Lung (tissue), 13 donors: ENCODE measurements around the gene CTPS1. TPM values are rescaled to one million over a fixed set of nuclear protein-coding genes. Genes with fewer than 3 reads are reported as not detected.

Source experiments
- ATAC-seq: fragments of 200-7000 bp; cut with Tn5 transposase; one replicate; pipeline ENCODE4 v1.9.1; 2020; ENCODE audit warnings: moderate number of reproducible peaks; ENCODE audit not compliant: insufficient read depth, low FRiP score
- DNase-seq, 3 donors: peaks; one replicate each; pipeline ENCODE4 v3.0.0-alpha.2; 2013 to 2017
- H3K27ac ChIP-seq, 2 donors: one replicate each; pipeline ENCODE4 v1.5.1; 2013; ENCODE audit warnings: mild to moderate bottlenecking in 2 of 2, moderate library complexity in 2 of 2, control low read depth in 1 of 2, inconsistent platforms in 1 of 2, low read depth in 1 of 2, low read length in 1 of 2
- H3K27me3 ChIP-seq, 3 donors: one replicate each; pipeline ENCODE4 v1.5.1; 2013; ENCODE audit warnings: low read length in 2 of 3; ENCODE audit not compliant: control insufficient read depth in 3 of 3, insufficient read depth in 3 of 3
- H3K36me3 ChIP-seq, 4 donors: one replicate each; pipeline ENCODE4 v1.5.1; 2013; ENCODE audit warnings: low read length in 4 of 4, mild to moderate bottlenecking in 1 of 4, moderate library complexity in 1 of 4; ENCODE audit not compliant: control insufficient read depth in 4 of 4, insufficient read depth in 4 of 4
- H3K4me1 ChIP-seq, 5 donors: one replicate each; pipeline ENCODE4 v1.5.1; 2013; ENCODE audit warnings: low read length in 5 of 5, mild to moderate bottlenecking in 2 of 5, moderate library complexity in 1 of 5; ENCODE audit not compliant: control insufficient read depth in 5 of 5, insufficient read depth in 5 of 5
- H3K4me3 ChIP-seq: one replicate; pipeline ENCODE4 v1.5.1; 2013; ENCODE audit warnings: mild to moderate bottlenecking, control low read depth, moderate library complexity
- H3K9ac ChIP-seq, 2 donors: one replicate each; pipeline ENCODE4 v1.5.1; 2013; ENCODE audit warnings: low read length in 2 of 2, control low read depth in 1 of 2; ENCODE audit not compliant: insufficient read depth in 1 of 2
- H3K9me3 ChIP-seq, 4 donors: one replicate each; pipeline ENCODE4 v1.5.1; 2013; ENCODE audit warnings: low read length in 3 of 4, mild to moderate bottlenecking in 1 of 4, moderate library complexity in 1 of 4; ENCODE audit not compliant: control insufficient read depth in 4 of 4, insufficient read depth in 3 of 4
- WGBS, 2 donors: extraction: QIAGEN DNeasy Blood & Tissue Kit; methylation state at CpG; one replicate each; pipeline ENCODE4 v1.1.7; 2013; 5-methylcytosine and 5-hydroxymethylcytosine counted together
- polyA plus RNA-seq, 2 donors: library from polyadenylated mRNA; stranded (reverse); fragments of 200-250 nt; gene quantifications; one replicate each; pipeline ENCODE4 v1.2.1, GENCODE V29; 2013
- small RNA-seq: library from RNA; depleted of rRNA; stranded (forward); fragments of <200 nt; gene quantifications from one replicate; pipeline ENCODE3, GENCODE V24; 2014; ENCODE audit warnings: low replicate concordance
- total RNA-seq, 2 donors: library from RNA; depleted of rRNA in 1 of 2; stranded (reverse); fragments of >200 nt in 1 of 2; gene quantifications; one replicate each; pipeline ENCODE4 v1.2.1, GENCODE V29; 2014 to 2021
- TF ChIP-seq, protein P1 (sequence below): IDR thresholded peaks from 2 replicates; pipeline ENCODE4 v1.5.1; 2012; ENCODE audit warnings: mild to moderate bottlenecking; ENCODE audit errors: control extremely low read depth, extremely low read depth
- donor health status: control.
- donor health status: control.
- donor health status: Bipolar disorder and iron deficiency.
- donor health status: healthy.
- donor health status: DM: yes; HTN: yes; CAD: no.

The CTPS1 gene
- total and polyA plus RNA-seq, 4 donors = 10.6 to 26.0 (median 19.5) TPM

- WGBS, 2 donors = 97 to 100% methylated on average over 1 of the region's 1 CpG
- Histone ChIP-seq H3K4me3 (no peak overlapping the region), H3K27me3 (no peaks in the 10 kb centered on the region), H3K36me3 (peaks cover 13 to 29% (median 21%) of the 10 kb centered on the region in 4 donors), H3K27ac (no peak overlapping the region), H3K9me3 (no peaks in the 10 kb centered on the region), H3K9ac (no peak overlapping the region), H3K4me1 (peaks cover 0 to 6% (median 0%) of the 10 kb centered on the region in 5 donors)
- ATAC-seq (no peak), DNase-seq (no peak)
- TF ChIP-seq, protein P1, sequence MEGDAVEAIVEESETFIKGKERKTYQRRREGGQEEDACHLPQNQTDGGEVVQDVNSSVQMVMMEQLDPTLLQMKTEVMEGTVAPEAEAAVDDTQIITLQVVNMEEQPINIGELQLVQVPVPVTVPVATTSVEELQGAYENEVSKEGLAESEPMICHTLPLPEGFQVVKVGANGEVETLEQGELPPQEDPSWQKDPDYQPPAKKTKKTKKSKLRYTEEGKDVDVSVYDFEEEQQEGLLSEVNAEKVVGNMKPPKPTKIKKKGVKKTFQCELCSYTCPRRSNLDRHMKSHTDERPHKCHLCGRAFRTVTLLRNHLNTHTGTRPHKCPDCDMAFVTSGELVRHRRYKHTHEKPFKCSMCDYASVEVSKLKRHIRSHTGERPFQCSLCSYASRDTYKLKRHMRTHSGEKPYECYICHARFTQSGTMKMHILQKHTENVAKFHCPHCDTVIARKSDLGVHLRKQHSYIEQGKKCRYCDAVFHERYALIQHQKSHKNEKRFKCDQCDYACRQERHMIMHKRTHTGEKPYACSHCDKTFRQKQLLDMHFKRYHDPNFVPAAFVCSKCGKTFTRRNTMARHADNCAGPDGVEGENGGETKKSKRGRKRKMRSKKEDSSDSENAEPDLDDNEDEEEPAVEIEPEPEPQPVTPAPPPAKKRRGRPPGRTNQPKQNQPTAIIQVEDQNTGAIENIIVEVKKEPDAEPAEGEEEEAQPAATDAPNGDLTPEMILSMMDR = no peak
Measured at GRCh38 chr1:41051022-41051421, 71.5 kb downstream of the CTPS1 start.

- no peaks in the 10 kb centered on the region for H3K4me1 ChIP-seq
- DNase-seq (peak in 1 of 3 donors; percentile 10), ATAC-seq (no peak)
- H3K4me3 ChIP-seq = no peak overlapping the region
- H3K36me3 ChIP-seq = peaks cover 12 to 16% (median 14%) of the 10 kb centered on the region in 4 donors
- WGBS, 2 donors = 36 to 74% methylated on average over 2 of the region's 2 CpGs
- no peak overlapping the region for H3K9ac ChIP-seq
- TF ChIP-seq, protein P1 = no peak
- no peaks in the 10 kb centered on the region for H3K27me3 ChIP-seq
- no peak overlapping the region for H3K27ac ChIP-seq
- no peaks in the 10 kb centered on the region for H3K9me3 ChIP-seq
Measured at GRCh38 chr1:41053316-41053715, 73.8 kb downstream of the CTPS1 start.

GRCh38 chr1:41056907-41057306, 77.4 kb downstream of the CTPS1 start:
- no peak overlapping the region for H3K27ac ChIP-seq
- ATAC-seq (no peak), DNase-seq (no peak)
- H3K9ac ChIP-seq = no peak overlapping the region
- TF ChIP-seq, protein P1 = no peak
- H3K4me1 ChIP-seq = no peaks in the 10 kb centered on the region
- WGBS, 2 donors = 94 to 97% methylated on average over 5 of the region's 5 CpGs
- H3K27me3 ChIP-seq = no peaks in the 10 kb centered on the region
- H3K4me3 ChIP-seq = no peak overlapping the region
- H3K9me3 ChIP-seq = peaks cover 0 to 6% (median 3%) of the 10 kb centered on the region in 4 donors
- peaks cover 5 to 24% (median 12%) of the 10 kb centered on the region in 4 donors for H3K36me3 ChIP-seq

Small RNAs within 50 kb of the gene (small RNA-seq; reads per million reads assigned to genes)
- gene UBE2V1P8 = not detected

Other genes starting within 250 kb of the CTPS1 start
- under 1 TPM; 0.63 to 0.98 TPM for gene KCNQ4, start 195.9 kb upstream of the CTPS1 start, total RNA-seq
- under 1 TPM; 0.54 to 0.55 TPM for gene KCNQ4, start 195.9 kb upstream of the CTPS1 start, polyA plus RNA-seq
- 10 to 100 TPM in 1 of 2 donors, 1 to 10 TPM in 1; 7.4 to 15.1 TPM for gene CITED4, start 117.3 kb upstream of the CTPS1 start, total RNA-seq
- gene CITED4, start 117.3 kb upstream of the CTPS1 start, polyA plus RNA-seq = 1 to 10 TPM; 4.7 to 7.9 TPM
- gene SLFNL1, start 42.0 kb downstream of the CTPS1 start, total RNA-seq = 1 to 10 TPM; 2.8 to 9.2 TPM
- 1 to 10 TPM in 1 of 2 donors, under 1 TPM in 1; 0.94 to 3.7 TPM for gene SLFNL1, start 42.0 kb downstream of the CTPS1 start, polyA plus RNA-seq